NCI-H1694 treated with DMSO at 0.1 percent for 48 hours (cell line): Measurements from ENCODE around the gene SLC36A1.
"Not testable (repeated sequence)": the region's sequence is repeated elsewhere in the genome, so short reads cannot be mapped to it uniquely, and the experiment has no call there.

Experiments
- DNase-seq: peaks from one replicate; lab custom pipeline; 2025; lab: John Stamatoyannopoulos, UW

SLC36A1 gene

GRCh38 chr5:151447174-151448037, at the start of gene SLC36A1:
TSS of gene SLC36A1 (plus strand) at chr5:151447603. CDS start at chr5:151458793, 11,190 bp downstream.
- DNase-seq, result peak; percentile 85

- DNase-seq, result no peak
Measured at GRCh38 chr5:151405334-151406160, 41.9 kb upstream of the SLC36A1 start.

- DNase-seq, result no peak
Measured at GRCh38 chr5:151406322-151406947, 41.0 kb upstream of the SLC36A1 start.

DNA sequence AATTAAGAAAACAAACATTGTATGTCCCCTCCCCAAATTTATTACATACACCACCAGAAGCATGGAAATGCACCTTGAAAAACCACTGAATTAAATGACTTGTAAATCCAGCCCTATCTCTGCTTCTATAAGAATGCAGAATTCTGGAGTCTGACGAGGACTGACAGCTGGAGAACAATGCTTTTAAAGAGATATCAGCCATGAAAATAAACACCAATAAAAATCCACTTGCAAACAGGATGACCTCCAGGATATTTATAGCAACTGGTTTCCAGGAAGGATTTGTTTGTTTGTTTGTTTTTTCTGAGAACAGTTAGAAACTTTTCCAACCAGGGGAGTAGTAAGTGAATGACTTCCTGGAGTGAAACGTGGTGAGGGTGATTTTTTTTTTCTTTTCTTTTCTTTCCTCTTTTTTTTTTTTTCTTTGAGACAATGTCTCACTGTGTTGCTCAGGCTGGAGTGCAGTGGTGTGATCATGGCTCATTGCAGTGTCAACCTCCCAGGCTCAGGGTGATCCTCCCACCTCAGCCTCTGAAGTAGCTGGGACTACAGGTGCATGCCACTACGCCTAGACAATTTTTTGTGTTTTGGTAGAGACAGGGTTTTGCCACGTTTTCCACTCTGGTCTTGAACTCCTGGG, 38.7 kb upstream of the SLC36A1 start:
- no peak for DNase-seq

DNA sequence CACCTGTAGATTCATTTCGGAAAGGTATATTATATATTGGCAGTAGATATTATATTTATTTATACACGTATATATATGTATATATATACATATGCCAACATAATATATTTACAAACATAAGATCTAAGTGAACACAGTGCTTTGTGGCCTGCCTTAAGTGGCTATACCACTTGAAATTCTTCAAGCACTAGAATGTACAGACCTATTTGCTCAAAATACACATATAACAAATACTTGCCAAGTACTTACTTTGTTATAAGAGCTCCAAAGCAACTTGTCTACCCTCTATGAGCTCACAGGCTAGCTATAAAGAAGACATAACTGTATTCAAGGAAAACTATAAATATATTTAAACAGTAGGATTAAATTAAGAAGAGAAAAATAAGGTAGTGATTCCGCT, 33.6 kb upstream of the SLC36A1 start:
- DNase-seq, result no peak

- no peak for DNase-seq
Measured at GRCh38 chr5:151414536-151414935, 32.9 kb upstream of the SLC36A1 start.

DNA sequence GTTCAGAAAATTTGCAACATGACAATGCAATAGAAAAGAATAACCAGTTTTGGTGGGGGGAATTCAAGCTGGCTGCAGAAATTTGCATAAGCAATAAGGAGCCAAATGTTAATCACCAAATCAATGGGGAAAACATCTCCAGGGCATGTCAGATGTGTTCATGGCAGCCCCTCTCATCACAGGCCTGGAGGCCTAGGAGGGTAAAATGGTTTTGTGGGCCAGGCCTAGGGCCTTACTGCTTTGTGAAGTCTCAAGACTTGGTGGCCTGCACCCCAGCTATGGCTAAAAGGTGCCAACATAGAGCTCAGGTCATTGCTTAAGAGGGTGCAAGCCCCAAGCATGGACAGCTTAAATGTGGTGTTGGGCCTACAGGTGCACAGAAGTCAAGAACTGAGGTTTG, 29.7 kb upstream of the SLC36A1 start:
- no peak for DNase-seq

- no peak for DNase-seq
Measured at GRCh38 chr5:151420127-151420526, 27.3 kb upstream of the SLC36A1 start.

DNA sequence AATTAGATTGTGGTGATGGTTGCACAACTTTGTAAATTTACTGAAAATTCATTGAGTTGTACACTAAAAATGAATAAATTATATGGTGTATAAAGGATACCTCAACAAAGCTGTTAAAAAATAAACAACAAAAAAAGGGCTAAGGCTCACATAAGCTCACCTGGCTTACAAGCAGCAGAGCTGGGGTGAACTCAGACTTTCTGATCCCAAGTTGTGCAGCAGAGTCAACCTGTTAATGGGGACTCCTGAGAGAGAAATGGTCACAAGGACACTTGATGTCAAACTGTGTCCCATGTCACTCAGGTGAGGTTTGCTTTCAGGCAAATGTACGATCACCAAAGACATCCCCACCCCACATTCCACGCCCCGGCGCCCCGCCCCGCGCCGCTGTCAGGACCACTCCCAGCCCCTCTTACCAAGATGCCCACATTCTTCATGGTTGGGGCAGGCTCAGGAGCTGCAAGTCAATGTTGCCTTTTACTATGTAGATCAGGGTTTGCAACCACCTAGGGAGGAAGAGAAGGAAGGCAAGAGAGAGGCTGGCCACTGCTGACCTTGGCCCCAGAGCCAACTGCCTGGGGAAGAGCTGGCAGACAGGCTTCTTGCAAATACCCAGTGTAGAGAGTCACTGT, 22.4 kb upstream of the SLC36A1 start:
- DNase-seq, result no peak

GRCh38 chr5:151426347-151426746, 21.1 kb upstream of the SLC36A1 start:
- DNase-seq, result not testable (repeated sequence)

DNA sequence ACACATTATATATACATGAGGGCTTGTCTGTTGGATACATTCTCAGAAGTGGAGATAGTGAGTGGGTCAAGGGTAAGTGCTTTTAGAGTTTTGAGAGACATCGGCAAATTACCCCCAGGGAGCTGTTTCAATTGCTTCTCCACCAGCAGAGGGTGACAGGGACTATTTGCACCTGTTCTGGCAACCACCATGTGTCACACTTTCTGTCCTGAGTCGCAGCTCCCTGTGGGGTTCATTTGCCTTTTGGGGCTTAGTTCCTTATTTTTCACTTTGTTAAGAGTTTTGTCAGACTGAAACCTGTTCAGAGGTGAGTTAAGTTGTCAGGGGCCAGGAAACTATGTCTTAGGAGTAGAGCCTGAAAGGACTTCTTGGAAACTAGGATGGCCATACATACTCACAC, 20.1 kb upstream of the SLC36A1 start:
- no peak for DNase-seq

- DNase-seq, result no peak
Measured at GRCh38 chr5:151430731-151431130, 16.7 kb upstream of the SLC36A1 start.

GRCh38 chr5:151431666-151432065, 15.7 kb upstream of the SLC36A1 start:
- DNase-seq, result no peak

- no peak for DNase-seq
Measured at GRCh38 chr5:151432210-151432609, 15.2 kb upstream of the SLC36A1 start.

DNA sequence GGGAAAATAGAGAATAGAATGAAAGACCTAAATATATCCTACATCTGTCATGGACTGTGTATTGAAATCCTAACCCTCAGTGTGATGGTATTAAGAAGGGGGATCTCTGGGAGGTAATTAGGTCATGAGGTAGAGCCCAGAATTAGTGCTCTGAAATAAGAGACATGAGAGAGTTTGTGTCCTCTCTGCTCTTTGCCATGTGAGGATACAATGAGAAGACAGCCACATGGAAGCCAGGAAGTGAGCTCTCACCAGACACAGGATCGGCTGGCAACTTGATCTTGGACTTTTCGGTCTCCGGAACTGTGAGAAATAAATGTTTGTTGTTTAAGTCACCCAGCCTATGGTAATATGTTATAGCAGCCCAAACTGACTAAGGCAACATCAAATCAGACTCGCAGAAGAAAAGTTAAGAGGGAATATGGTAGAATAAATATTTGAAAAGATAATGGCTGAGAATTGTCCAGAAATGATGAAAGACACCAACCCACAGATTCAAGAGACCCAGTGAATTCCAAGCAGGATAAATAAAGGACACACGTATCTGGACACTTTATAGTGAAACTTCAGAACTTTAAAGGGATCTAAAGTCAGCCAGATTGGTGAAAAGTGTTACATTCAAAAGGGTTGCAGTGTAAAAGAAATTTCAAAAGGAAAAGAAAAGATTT, 12.7 kb upstream of the SLC36A1 start:
- no peak for DNase-seq

GRCh38 chr5:151448038-151448985, 909 bp downstream of the SLC36A1 start:
- DNase-seq, result peak; percentile 7

GRCh38 chr5:151449297-151449696, 1.9 kb downstream of the SLC36A1 start:
- no peak for DNase-seq

- no peak for DNase-seq
Measured at GRCh38 chr5:151449839-151450238, 2.4 kb downstream of the SLC36A1 start.

- DNase-seq, result no peak
Measured at GRCh38 chr5:151450605-151451004, 3.2 kb downstream of the SLC36A1 start.
